Measurements from ENCODE around the gene LRIG3. TPM values are rescaled to one million over a fixed set of nuclear protein-coding genes. Genes with fewer than 3 reads are reported as not detected.

The LRIG3 gene
- total RNA-seq, 2 donors from 2014 or later = 25.2 to 31.7 TPM

- WGBS = 92% methylated on average over 3 of the region's 3 CpGs
- intact Hi-C loops (cut with DNase I) = no loop called here
Measured at GRCh38 chr12:58943079-58943478, 22.8 kb upstream of the LRIG3 start.

GRCh38 chr12:58942345-58942744, 22.0 kb upstream of the LRIG3 start:
- no peak overlapping the region for H3K4me3 ChIP-seq
- no peaks in the 10 kb centered on the region for H3K9me3 ChIP-seq
- no peaks in the 10 kb centered on the region for H3K36me3 ChIP-seq
- TF ChIP-seq POLR2AphosphoS5 (IDR thresholded peaks at IDR 0.05) (no peak), CTCF (IDR thresholded peaks at IDR 0.05) (no peak), POLR2A (IDR thresholded peaks at IDR 0.05) (no peak)
- no peaks in the 10 kb centered on the region for H3K4me1 ChIP-seq (replicated peaks)
- H3K27ac ChIP-seq = no peak overlapping the region
- H3K27me3 ChIP-seq (replicated peaks; ENCODE audit: insufficient read depth) = no peaks in the 10 kb centered on the region
- DNase-seq (ENCODE audit: low spot score) = no peak
- intact Hi-C loops (cut with DNase I) = no loop called here
- 92% methylated on average over 2 of the region's 2 CpGs for WGBS

More at GRCh38 chr12:58943079-58943478, 22.8 kb upstream of the LRIG3 start:
- TF ChIP-seq POLR2A (IDR thresholded peaks at IDR 0.05) (no peak), POLR2AphosphoS5 (IDR thresholded peaks at IDR 0.05) (no peak), CTCF (IDR thresholded peaks at IDR 0.05) (no peak)
- no peaks in the 10 kb centered on the region for H3K9me3 ChIP-seq
- H3K4me3 ChIP-seq = no peak overlapping the region
- H3K36me3 ChIP-seq = no peaks in the 10 kb centered on the region
- no peak overlapping the region for H3K27ac ChIP-seq
- DNase-seq (ENCODE audit: low spot score) = no peak
- H3K27me3 ChIP-seq (replicated peaks; ENCODE audit: insufficient read depth) = no peaks in the 10 kb centered on the region
- no peaks in the 10 kb centered on the region for H3K4me1 ChIP-seq (replicated peaks)

- Histone ChIP-seq H3K27me3 (replicated peaks; ENCODE audit: insufficient read depth) (no peaks in the 10 kb centered on the region), H3K27ac (no peak overlapping the region), H3K9me3 (no peaks in the 10 kb centered on the region), H3K4me1 (replicated peaks) (no peaks in the 10 kb centered on the region), H3K4me3 (no peak overlapping the region), H3K36me3 (no peaks in the 10 kb centered on the region)
- WGBS = 91% methylated on average over 6 of the region's 6 CpGs
- intact Hi-C loops (cut with DNase I) = no loop called here
- TF ChIP-seq POLR2AphosphoS5 (IDR thresholded peaks at IDR 0.05) = no peak
- TF ChIP-seq POLR2A (IDR thresholded peaks at IDR 0.05) = no peak
- no peak for TF ChIP-seq CTCF (IDR thresholded peaks at IDR 0.05)
- DNase-seq (ENCODE audit: low spot score) = no peak
Measured at GRCh38 chr12:58939399-58940100, 19.2 kb upstream of the LRIG3 start.

- 77% methylated on average over 2 of the region's 2 CpGs for WGBS
- H3K9me3 ChIP-seq = no peaks in the 10 kb centered on the region
- H3K27ac ChIP-seq = no peak overlapping the region
- no peaks in the 10 kb centered on the region for H3K27me3 ChIP-seq (replicated peaks; ENCODE audit: insufficient read depth)
- no peak overlapping the region for H3K4me3 ChIP-seq
- intact Hi-C loops (cut with DNase I) = no loop called here
- H3K4me1 ChIP-seq (replicated peaks) = no peaks in the 10 kb centered on the region
- H3K36me3 ChIP-seq = no peaks in the 10 kb centered on the region
- TF ChIP-seq POLR2A (IDR thresholded peaks at IDR 0.05) = no peak
- no peak for TF ChIP-seq POLR2AphosphoS5 (IDR thresholded peaks at IDR 0.05)
- TF ChIP-seq CTCF (IDR thresholded peaks at IDR 0.05) = no peak
- DNase-seq (ENCODE audit: low spot score) = no peak
Measured at GRCh38 chr12:58938440-58938839, 18.1 kb upstream of the LRIG3 start.

- 82% methylated on average over 3 of the region's 3 CpGs for WGBS
- Histone ChIP-seq H3K9me3 (no peaks in the 10 kb centered on the region), H3K36me3 (no peaks in the 10 kb centered on the region), H3K27me3 (replicated peaks; ENCODE audit: insufficient read depth) (no peaks in the 10 kb centered on the region), H3K4me1 (replicated peaks) (no peaks in the 10 kb centered on the region), H3K4me3 (no peak overlapping the region), H3K27ac (no peak overlapping the region)
- intact Hi-C loops (cut with DNase I) = no loop called here
- DNase-seq (ENCODE audit: low spot score) = no peak
- TF ChIP-seq CTCF (IDR thresholded peaks at IDR 0.05) (no peak), POLR2A (IDR thresholded peaks at IDR 0.05) (no peak), POLR2AphosphoS5 (IDR thresholded peaks at IDR 0.05) (no peak)
Measured at GRCh38 chr12:58934528-58934927, 14.2 kb upstream of the LRIG3 start.

All from prostate gland (tissue), 2 donors.